ENCODE measurements around the gene TMEM144.
"Not testable (repeated sequence)": the region's sequence is repeated elsewhere in the genome, so short reads cannot be mapped to it uniquely, and the experiment has no call there.

The TMEM144 gene

GRCh38 chr4:158274636-158275035 is 64.3 kb downstream of the TMEM144 start:
- Histone ChIP-seq H2AFZ (ENCODE audit: low read length) (no peak overlapping the region), H3K36me3 (replicated peaks; ENCODE audit: insufficient read depth, low read length) (no peaks in the 10 kb centered on the region), H3K9me2 (replicated peaks; ENCODE audit: insufficient read depth, low read length) (no peaks in the 10 kb centered on the region), H3K27ac (ENCODE audit: low read length) (no peak overlapping the region), H3K9ac (ENCODE audit: low read length) (no peak overlapping the region), H3K4me2 (ENCODE audit: low read depth, low read length) (no peak overlapping the region), H3K27me3 (replicated peaks; ENCODE audit: insufficient read depth, low read length) (no peaks in the 10 kb centered on the region), H3K9me3 (replicated peaks; ENCODE audit: insufficient read depth, low read length) (no peaks in the 10 kb centered on the region), H4K20me1 (ENCODE audit: insufficient read depth, low read length) (no peaks in the 10 kb centered on the region), H3F3A (ENCODE audit: insufficient read depth, low read length) (no peaks in the 10 kb centered on the region), H3K79me2 (ENCODE audit: low read length) (no peaks in the 10 kb centered on the region), H3K4me3 (ENCODE audit: low read length) (no peak overlapping the region), H3K4me1 (ENCODE audit: low read length) (no peaks in the 10 kb centered on the region)
- DNase-seq: no peak
- no peak for TF ChIP-seq EZH2 (optimal IDR thresholded peaks at IDR 0.05; ENCODE audit: low read depth, low read length)
- no peak for TF ChIP-seq EZH2phosphoT487 (IDR thresholded peaks at IDR 0.05; ENCODE audit: low read length)
- TF ChIP-seq, protein P1, sequence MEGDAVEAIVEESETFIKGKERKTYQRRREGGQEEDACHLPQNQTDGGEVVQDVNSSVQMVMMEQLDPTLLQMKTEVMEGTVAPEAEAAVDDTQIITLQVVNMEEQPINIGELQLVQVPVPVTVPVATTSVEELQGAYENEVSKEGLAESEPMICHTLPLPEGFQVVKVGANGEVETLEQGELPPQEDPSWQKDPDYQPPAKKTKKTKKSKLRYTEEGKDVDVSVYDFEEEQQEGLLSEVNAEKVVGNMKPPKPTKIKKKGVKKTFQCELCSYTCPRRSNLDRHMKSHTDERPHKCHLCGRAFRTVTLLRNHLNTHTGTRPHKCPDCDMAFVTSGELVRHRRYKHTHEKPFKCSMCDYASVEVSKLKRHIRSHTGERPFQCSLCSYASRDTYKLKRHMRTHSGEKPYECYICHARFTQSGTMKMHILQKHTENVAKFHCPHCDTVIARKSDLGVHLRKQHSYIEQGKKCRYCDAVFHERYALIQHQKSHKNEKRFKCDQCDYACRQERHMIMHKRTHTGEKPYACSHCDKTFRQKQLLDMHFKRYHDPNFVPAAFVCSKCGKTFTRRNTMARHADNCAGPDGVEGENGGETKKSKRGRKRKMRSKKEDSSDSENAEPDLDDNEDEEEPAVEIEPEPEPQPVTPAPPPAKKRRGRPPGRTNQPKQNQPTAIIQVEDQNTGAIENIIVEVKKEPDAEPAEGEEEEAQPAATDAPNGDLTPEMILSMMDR (IDR thresholded peaks at IDR 0.05; ENCODE audit: low read length): no peak

DNA sequence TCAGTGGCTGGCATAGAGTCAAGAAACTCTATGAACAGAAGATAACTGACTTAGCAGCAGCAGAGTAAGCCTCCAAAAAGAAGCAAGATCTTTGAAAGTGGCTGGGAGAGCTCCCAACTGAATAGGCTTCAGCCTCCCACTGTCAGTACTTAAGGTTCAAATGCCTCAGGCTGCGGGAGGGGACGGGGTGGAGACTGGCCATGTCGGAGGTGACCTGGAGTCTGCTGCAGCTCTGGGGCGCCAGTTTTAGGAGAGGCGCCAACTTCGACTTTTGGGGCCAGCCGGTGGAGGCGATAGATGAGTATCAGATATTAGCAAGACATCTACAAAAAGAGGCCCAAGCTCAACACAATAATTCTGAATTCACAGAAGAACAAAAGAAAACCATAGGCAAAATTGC is 67.3 kb downstream of the TMEM144 start:
- Histone ChIP-seq H3F3A (ENCODE audit: insufficient read depth, low read length) (no peaks in the 10 kb centered on the region), H3K9ac (ENCODE audit: low read length) (no peak overlapping the region), H2AFZ (ENCODE audit: low read length) (no peak overlapping the region), H4K20me1 (ENCODE audit: insufficient read depth, low read length) (no peaks in the 10 kb centered on the region), H3K4me1 (ENCODE audit: low read length) (no peaks in the 10 kb centered on the region; the same call in 1 of the 2 replicates), H3K9me2 (replicated peaks; ENCODE audit: insufficient read depth, low read length) (no peaks in the 10 kb centered on the region), H3K79me2 (ENCODE audit: low read length) (no peaks in the 10 kb centered on the region), H3K9me3 (replicated peaks; ENCODE audit: insufficient read depth, low read length) (no peaks in the 10 kb centered on the region), H3K36me3 (replicated peaks; ENCODE audit: insufficient read depth, low read length) (no peaks in the 10 kb centered on the region), H3K4me2 (ENCODE audit: low read depth, low read length) (no peak overlapping the region), H3K4me3 (ENCODE audit: low read length) (no peak overlapping the region), H3K27me3 (replicated peaks; ENCODE audit: insufficient read depth, low read length) (no peaks in the 10 kb centered on the region), H3K27ac (ENCODE audit: low read length) (no peak overlapping the region)
- DNase-seq: no peak
- TF ChIP-seq, protein P1 (IDR thresholded peaks at IDR 0.05; ENCODE audit: low read length): no peak
- no peak for TF ChIP-seq EZH2phosphoT487 (IDR thresholded peaks at IDR 0.05; ENCODE audit: low read length)
- no peak for TF ChIP-seq EZH2 (optimal IDR thresholded peaks at IDR 0.05; ENCODE audit: low read depth, low read length)

- H3F3A ChIP-seq (ENCODE audit: insufficient read depth, low read length); H3K27me3 ChIP-seq (replicated peaks; ENCODE audit: insufficient read depth, low read length); H2AFZ ChIP-seq (ENCODE audit: low read length); H3K4me3 ChIP-seq (ENCODE audit: low read length); H4K20me1 ChIP-seq (ENCODE audit: insufficient read depth, low read length); H3K9me3 ChIP-seq (replicated peaks; ENCODE audit: insufficient read depth, low read length); H3K27ac ChIP-seq (ENCODE audit: low read length); H3K79me2 ChIP-seq (ENCODE audit: low read length); H3K9me2 ChIP-seq (replicated peaks; ENCODE audit: insufficient read depth, low read length); H3K4me1 ChIP-seq (ENCODE audit: low read length); H3K4me2 ChIP-seq (ENCODE audit: low read depth, low read length); H3K36me3 ChIP-seq (replicated peaks; ENCODE audit: insufficient read depth, low read length); H3K9ac ChIP-seq (ENCODE audit: low read length); DNase-seq: not testable (repeated sequence)
Measured at GRCh38 chr4:158279052-158279451, 68.8 kb downstream of the TMEM144 start.

DNA sequence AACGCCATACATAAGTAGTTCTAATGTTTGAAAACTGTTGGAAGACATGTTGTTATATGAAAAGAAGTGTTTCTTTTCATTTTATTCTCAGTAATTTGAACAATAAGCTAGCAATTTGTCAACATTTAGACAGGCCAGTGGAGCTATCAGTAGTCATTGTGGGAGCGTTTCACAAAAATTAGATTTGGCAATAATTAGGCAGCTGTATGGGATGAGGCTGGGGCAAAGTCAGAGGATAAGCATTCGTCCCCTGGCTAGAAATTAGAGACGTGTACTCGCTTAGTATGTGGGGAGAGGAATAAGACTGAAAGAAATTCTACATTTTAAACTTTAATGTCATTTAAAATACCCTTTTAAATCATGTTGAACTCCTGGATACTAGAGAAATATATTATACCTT is 70.6 kb downstream of the TMEM144 start:
- Histone ChIP-seq H3K9me3 (replicated peaks; ENCODE audit: insufficient read depth, low read length) (no peaks in the 10 kb centered on the region), H3K79me2 (ENCODE audit: low read length) (no peaks in the 10 kb centered on the region), H3K4me3 (ENCODE audit: low read length) (no peak overlapping the region), H3K9ac (ENCODE audit: low read length) (no peak overlapping the region), H3K4me2 (ENCODE audit: low read depth, low read length) (no peak overlapping the region), H3K4me1 (ENCODE audit: low read length) (no peaks in the 10 kb centered on the region; the same call in 1 of the 2 replicates), H3K27ac (ENCODE audit: low read length) (no peak overlapping the region), H3K36me3 (replicated peaks; ENCODE audit: insufficient read depth, low read length) (no peaks in the 10 kb centered on the region), H3K9me2 (replicated peaks; ENCODE audit: insufficient read depth, low read length) (no peaks in the 10 kb centered on the region), H3F3A (ENCODE audit: insufficient read depth, low read length) (no peaks in the 10 kb centered on the region), H4K20me1 (ENCODE audit: insufficient read depth, low read length) (no peaks in the 10 kb centered on the region), H3K27me3 (replicated peaks; ENCODE audit: insufficient read depth, low read length) (no peaks in the 10 kb centered on the region), H2AFZ (ENCODE audit: low read length) (no peak overlapping the region)
- DNase-seq: no peak
- TF ChIP-seq, protein P1 (IDR thresholded peaks at IDR 0.05; ENCODE audit: low read length): no peak
- TF ChIP-seq EZH2phosphoT487 (IDR thresholded peaks at IDR 0.05; ENCODE audit: low read length) (no peak), EZH2 (optimal IDR thresholded peaks at IDR 0.05; ENCODE audit: low read depth, low read length) (no peak)
